Measurements from ENCODE around the gene CASR.

GRCh38 chr3:122183893-122184590 is 574 bp downstream of the CASR start:
- TF ChIP-seq TCF12 (IDR thresholded peaks at IDR 0.05; ENCODE audit: low read depth) (no peak), EP300 (IDR thresholded peaks at IDR 0.05; ENCODE audit: borderline replicate concordance) (no peak), FOXM1 (IDR thresholded peaks at IDR 0.05; ENCODE audit: borderline replicate concordance, low read depth) (no peak), NFIC (IDR thresholded peaks at IDR 0.05) (no peak), TAF1 (IDR thresholded peaks at IDR 0.05; ENCODE audit: low read depth) (no peak), TEAD4 (IDR thresholded peaks at IDR 0.05) (no peak), YY1 (IDR thresholded peaks at IDR 0.05; ENCODE audit: low read depth) (no peak), REST (IDR thresholded peaks at IDR 0.05; ENCODE audit: low read depth) (no peak), RAD21 (IDR thresholded peaks at IDR 0.05; ENCODE audit: low read depth) (no peak), ZBTB7A (IDR thresholded peaks at IDR 0.05; ENCODE audit: low read depth) (no peak), CEBPB (IDR thresholded peaks at IDR 0.05) (no peak), CREB1 (IDR thresholded peaks at IDR 0.05; ENCODE audit: low read depth) (no peak)
